Fibroblast of gingiva (primary cell): ENCODE measurements around the gene HYAL3.
"Not testable (repeated sequence)": the region's sequence is repeated elsewhere in the genome, so short reads cannot be mapped to it uniquely, and the experiment has no call there.

Source experiments
- DNase-seq: peaks from one replicate; pipeline ENCODE4 v3.0.0-alpha.2; 2011; ENCODE audit warnings: low read depth

HYAL3 gene

GRCh38 chr3:50270422-50271224, 28.6 kb downstream of the HYAL3 start:
- no peak for DNase-seq

- no peak for DNase-seq
Observed at GRCh38 chr3:50269977-50270413, 29.2 kb downstream of the HYAL3 start.

GRCh38 chr3:50269460-50269859, 29.7 kb downstream of the HYAL3 start:
- DNase-seq: no peak

GRCh38 chr3:50268703-50269451, 30.3 kb downstream of the HYAL3 start, which contains the start of gene SEMA3B:
SEMA3B (plus strand) TSS chr3:50269147; CDS start chr3:50269241, 94 bp downstream.
- DNase-seq: peak; percentile 82

- DNase-seq: no peak
Observed at GRCh38 chr3:50268276-50268675, 30.9 kb downstream of the HYAL3 start.

- peak; percentile 32 for DNase-seq
Observed at GRCh38 chr3:50267280-50267913, 31.8 kb downstream of the HYAL3 start.

GRCh38 chr3:50266836-50267235, 32.4 kb downstream of the HYAL3 start:
- DNase-seq: no peak

- no peak for DNase-seq
Observed at GRCh38 chr3:50266017-50266416, 33.2 kb downstream of the HYAL3 start.

- no peak for DNase-seq
Observed at GRCh38 chr3:50265571-50265970, 33.6 kb downstream of the HYAL3 start.

- no peak for DNase-seq
Observed at GRCh38 chr3:50264964-50265485, 34.2 kb downstream of the HYAL3 start.

- peak; percentile 90 for DNase-seq
Observed at GRCh38 chr3:50264383-50264963, 34.7 kb downstream of the HYAL3 start.

GRCh38 chr3:50263478-50264382, 35.5 kb downstream of the HYAL3 start:
- DNase-seq: peak; percentile 36

GRCh38 chr3:50262778-50263177, 36.4 kb downstream of the HYAL3 start:
- no peak for DNase-seq

- not testable (repeated sequence) for DNase-seq
Observed at GRCh38 chr3:50262200-50262599, 37.0 kb downstream of the HYAL3 start.

- DNase-seq: no peak
Observed at GRCh38 chr3:50261505-50261904, 37.7 kb downstream of the HYAL3 start.

GRCh38 chr3:50260942-50261441, 38.2 kb downstream of the HYAL3 start:
- DNase-seq: no peak

- peak; percentile 88 for DNase-seq
Observed at GRCh38 chr3:50260027-50260941, 38.9 kb downstream of the HYAL3 start.

- DNase-seq: no peak
Observed at GRCh38 chr3:50259432-50260026, 39.7 kb downstream of the HYAL3 start.

GRCh38 chr3:50258979-50259378, 40.2 kb downstream of the HYAL3 start:
- no peak for DNase-seq
